Left lung (tissue), 10 donors: ENCODE measurements around the gene ETV3. TPM values are rescaled to one million over a fixed set of nuclear protein-coding genes. Genes with fewer than 3 reads are reported as not detected.

Experiments
- ATAC-seq: fragments of 200-7000 bp; cut with Tn5 transposase; one replicate; pipeline ENCODE4 v1.9.1; 2020; ENCODE audit warnings: moderate library complexity
- DNase-seq, 4 donors: peaks; one replicate each; pipeline ENCODE4 v3.0.0-alpha.2; 2013 to 2020
- H3K27ac ChIP-seq, 2 donors: fragments of 200-600 bp; sonication (generic) in 1 of 2; one replicate each; pipeline versions ENCODE4 v1.5.0 to v1.8.0; 2020 to 2021
- H3K27me3 ChIP-seq, 2 donors: fragments of 200-600 bp; sonication (generic) in 1 of 2; one replicate each; pipeline versions ENCODE4 v1.5.0 to v1.8.0; 2020 to 2021
- H3K36me3 ChIP-seq, 2 donors: fragments of 200-600 bp; sonication (generic) in 1 of 2; one replicate each; pipeline versions ENCODE4 v1.5.0 to v1.8.0; 2020 to 2021
- H3K4me1 ChIP-seq, 2 donors: fragments of 200-600 bp; one replicate each; pipeline ENCODE4 v1.8.0; 2021
- H3K4me3 ChIP-seq, 2 donors: fragments of 200-600 bp; sonication (generic) in 1 of 2; one replicate each; pipeline versions ENCODE4 v1.5.0 to v1.8.0; 2020 to 2021; ENCODE audit warnings: mild to moderate bottlenecking in 1 of 2
- H3K9me3 ChIP-seq, 2 donors: fragments of 200-600 bp; sonication (generic) in 1 of 2; one replicate each; pipeline versions ENCODE4 v1.5.0 to v1.8.0; 2020 to 2021
- intact Hi-C, 2 donors: fragments of 100-400 bp; cut with DNase I; formaldehyde crosslinking; loops; one replicate each; pipeline versions ENCODE4 v1.11.2 to v1.14.2; 2022
- polyA plus RNA-seq, 6 donors: library from polyadenylated mRNA; unstranded; fragments of 120-200 nt; gene quantifications; one replicate each; pipeline ENCODE4 v1.2.1, GENCODE V29; 2013; ENCODE audit not compliant: insufficient read length in 6 of 6
- total RNA-seq, 2 donors: library from RNA; stranded (reverse); fragmentation: NEBNext Ultra II Directional; extraction: Animal tissue kit (Norgen Biotek cat#: 25700); gene quantifications; one replicate each; pipeline ENCODE4 v1.2.1, GENCODE V29; 2021
- TF ChIP-seq, protein P1 (sequence below), 2 donors: fragments of 200-600 bp; sonication (generic) in 1 of 2; IDR thresholded peaks; one replicate each; pipeline versions ENCODE4 v1.5.0 to v1.8.0; 2021; ENCODE audit warnings: antibody characterized with exemption in 2 of 2
- donor health status: DM: no; HTN: yes; CAD: no.
- donor health status: DM: no; HTN: no; CAD: no.

The ETV3 gene
- total and polyA plus RNA-seq, 8 donors: 22.6 to 28.2 (median 25.0) TPM

DNA sequence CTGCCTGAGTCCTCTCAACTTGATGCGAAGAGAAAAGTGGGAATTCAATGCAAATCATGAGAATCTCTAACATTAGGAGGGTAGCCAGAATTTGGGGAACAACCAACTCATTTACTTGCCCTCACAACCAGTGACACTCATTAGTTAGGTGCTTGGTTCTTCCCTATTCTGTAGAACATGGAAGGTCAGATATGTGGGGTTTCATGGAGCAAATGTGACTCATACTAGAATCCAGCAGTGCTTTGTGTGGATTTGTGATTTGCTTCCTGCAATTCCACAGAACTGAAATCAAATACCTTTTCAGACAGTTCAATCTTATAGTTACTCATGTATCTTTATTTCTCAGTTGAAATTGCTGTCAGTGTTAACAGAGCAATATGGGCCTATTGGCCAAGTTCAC is 6.9 kb upstream of the ETV3 start:
- Histone ChIP-seq H3K36me3 (no peaks in the 10 kb centered on the region), H3K9me3 (no peaks in the 10 kb centered on the region), H3K4me3 (no peak overlapping the region), H3K27me3 (no peaks in the 10 kb centered on the region), H3K27ac (no peak overlapping the region), H3K4me1 (peaks cover 4 to 8% of the 10 kb centered on the region in 2 donors)
- TF ChIP-seq, protein P1, sequence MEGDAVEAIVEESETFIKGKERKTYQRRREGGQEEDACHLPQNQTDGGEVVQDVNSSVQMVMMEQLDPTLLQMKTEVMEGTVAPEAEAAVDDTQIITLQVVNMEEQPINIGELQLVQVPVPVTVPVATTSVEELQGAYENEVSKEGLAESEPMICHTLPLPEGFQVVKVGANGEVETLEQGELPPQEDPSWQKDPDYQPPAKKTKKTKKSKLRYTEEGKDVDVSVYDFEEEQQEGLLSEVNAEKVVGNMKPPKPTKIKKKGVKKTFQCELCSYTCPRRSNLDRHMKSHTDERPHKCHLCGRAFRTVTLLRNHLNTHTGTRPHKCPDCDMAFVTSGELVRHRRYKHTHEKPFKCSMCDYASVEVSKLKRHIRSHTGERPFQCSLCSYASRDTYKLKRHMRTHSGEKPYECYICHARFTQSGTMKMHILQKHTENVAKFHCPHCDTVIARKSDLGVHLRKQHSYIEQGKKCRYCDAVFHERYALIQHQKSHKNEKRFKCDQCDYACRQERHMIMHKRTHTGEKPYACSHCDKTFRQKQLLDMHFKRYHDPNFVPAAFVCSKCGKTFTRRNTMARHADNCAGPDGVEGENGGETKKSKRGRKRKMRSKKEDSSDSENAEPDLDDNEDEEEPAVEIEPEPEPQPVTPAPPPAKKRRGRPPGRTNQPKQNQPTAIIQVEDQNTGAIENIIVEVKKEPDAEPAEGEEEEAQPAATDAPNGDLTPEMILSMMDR (IDR thresholded peaks at IDR 0.05): no peak
- intact Hi-C loops: no loop called here
- DNase-seq (no peak), ATAC-seq (no peak)

DNA sequence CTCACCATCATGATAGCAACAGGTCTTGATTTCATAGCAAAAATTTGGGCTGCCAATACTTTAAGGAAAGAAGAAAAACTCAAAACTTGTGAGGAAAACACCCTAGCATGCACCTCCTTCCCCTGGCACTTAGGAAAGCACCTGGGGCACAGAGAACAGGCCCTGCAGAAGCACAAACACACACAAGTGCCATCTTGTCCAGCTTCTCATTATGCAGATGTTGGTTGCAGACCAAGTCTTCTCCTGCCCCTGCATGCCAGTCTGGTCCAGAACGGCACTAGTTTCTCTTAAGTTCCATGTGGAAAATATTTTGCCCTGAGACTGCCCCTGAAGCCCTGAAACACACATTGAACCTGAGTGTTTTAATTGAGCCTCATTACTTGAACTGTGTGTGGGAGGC is 6.3 kb upstream of the ETV3 start:
- H3K27me3 ChIP-seq: no peaks in the 10 kb centered on the region
- peaks cover 4 to 8% of the 10 kb centered on the region in 2 donors for H3K4me1 ChIP-seq
- intact Hi-C loops: no loop called here
- no peaks in the 10 kb centered on the region for H3K9me3 ChIP-seq
- DNase-seq (no peak), ATAC-seq (no peak)
- TF ChIP-seq, protein P1 (IDR thresholded peaks at IDR 0.05): no peak
- no peak overlapping the region for H3K27ac ChIP-seq
- no peaks in the 10 kb centered on the region for H3K36me3 ChIP-seq
- no peak overlapping the region for H3K4me3 ChIP-seq

DNA sequence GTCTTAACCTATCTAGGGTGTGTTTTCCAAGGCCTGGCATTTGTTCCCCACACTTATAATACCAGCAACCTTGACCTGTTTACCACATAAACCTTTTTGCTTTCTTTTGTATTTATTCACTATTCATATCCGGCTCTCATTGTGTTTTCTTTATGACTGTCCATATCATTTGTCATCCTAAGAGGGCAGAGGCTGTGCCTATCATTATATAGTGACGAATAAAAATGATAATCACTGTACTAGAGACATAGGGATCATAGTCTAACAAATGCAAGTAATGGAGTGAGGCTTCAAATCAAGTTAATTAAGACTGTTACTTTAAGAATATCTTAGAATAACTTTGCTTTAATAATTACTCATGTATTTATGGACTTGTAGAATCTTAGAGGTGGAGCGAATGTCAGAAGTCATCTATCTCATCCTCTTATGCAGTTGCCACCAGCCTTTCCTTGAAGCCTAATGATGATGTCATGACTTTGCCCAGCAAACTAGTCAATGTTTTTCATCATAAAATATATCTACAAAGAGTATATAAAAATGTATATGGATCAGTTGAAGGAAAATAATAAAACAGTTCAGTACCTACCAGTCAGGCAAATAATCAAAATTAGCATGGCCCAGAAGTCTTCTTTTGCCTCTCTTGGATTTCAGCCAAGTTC is 4.7 kb upstream of the ETV3 start:
- no peak overlapping the region for H3K4me3 ChIP-seq
- TF ChIP-seq, protein P1 (IDR thresholded peaks at IDR 0.05): no peak
- no peaks in the 10 kb centered on the region for H3K27me3 ChIP-seq
- DNase-seq: no peak
- no peaks in the 10 kb centered on the region for H3K9me3 ChIP-seq
- ATAC-seq: no peak
- intact Hi-C loops: no loop called here
- no peak overlapping the region for H3K27ac ChIP-seq
- H3K36me3 ChIP-seq: no peaks in the 10 kb centered on the region
- peaks cover 3 to 6% of the 10 kb centered on the region in 2 donors for H3K4me1 ChIP-seq

DNA sequence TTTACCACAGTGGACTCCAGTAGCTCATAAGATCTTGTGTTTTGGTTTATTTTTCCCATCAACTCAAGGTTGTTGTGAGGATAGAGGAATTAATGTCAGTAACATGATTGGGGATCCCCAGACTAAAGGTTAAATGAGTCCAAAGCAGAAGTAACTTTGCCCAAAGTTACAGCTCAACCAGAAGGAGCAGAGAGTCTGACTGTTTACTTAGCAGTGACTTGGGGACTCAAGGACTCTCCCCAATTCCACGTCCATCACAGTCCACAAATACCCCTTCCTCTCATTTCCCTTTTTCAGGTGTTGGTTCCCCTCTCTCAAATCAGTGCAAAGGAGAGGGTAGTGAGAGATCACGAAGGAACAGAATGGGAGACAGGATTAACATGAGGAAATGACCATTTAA is 4.0 kb upstream of the ETV3 start:
- DNase-seq (no peak), ATAC-seq (no peak)
- Histone ChIP-seq H3K9me3 (no peaks in the 10 kb centered on the region), H3K27ac (no peak overlapping the region), H3K27me3 (no peaks in the 10 kb centered on the region), H3K4me3 (no peak overlapping the region), H3K4me1 (peaks cover 3 to 7% of the 10 kb centered on the region in 2 donors), H3K36me3 (no peaks in the 10 kb centered on the region)
- intact Hi-C loops: no loop called here
- TF ChIP-seq, protein P1 (IDR thresholded peaks at IDR 0.05): no peak

DNA sequence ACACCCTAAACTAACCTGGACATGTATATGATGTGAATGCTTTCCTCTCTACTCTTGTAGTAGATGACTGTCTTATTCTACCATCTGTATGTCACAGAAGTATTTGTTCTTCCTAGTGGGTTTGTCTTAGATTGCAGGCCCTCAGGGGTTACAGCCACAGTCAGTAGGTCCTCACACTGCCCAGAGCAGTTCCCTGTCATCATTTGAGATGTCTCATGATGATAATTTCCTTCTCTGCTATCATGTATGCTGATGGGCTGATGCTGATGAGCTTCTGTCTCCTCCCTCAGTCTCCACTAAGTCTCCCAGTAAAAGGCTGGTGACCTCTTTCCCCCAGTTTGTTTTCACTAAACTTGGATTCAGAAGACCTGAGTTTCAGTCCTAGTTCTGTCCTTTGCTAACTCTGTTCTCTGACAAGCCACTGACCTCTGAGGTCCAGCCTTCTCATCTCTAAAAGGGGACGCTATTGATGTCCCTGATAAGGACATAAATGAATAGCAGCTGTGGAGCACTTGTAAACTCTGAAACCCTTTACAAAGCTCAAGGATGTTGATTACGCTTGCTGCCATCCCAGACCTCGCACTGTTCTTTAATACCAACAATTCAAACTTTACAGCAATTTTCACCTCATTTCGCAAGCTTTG is 3.1 kb upstream of the ETV3 start:
- no peak for DNase-seq
- H3K36me3 ChIP-seq: no peaks in the 10 kb centered on the region
- H3K27me3 ChIP-seq: no peaks in the 10 kb centered on the region
- H3K9me3 ChIP-seq: no peaks in the 10 kb centered on the region
- ATAC-seq: no peak
- H3K4me3 ChIP-seq: no peak overlapping the region
- TF ChIP-seq, protein P1 (IDR thresholded peaks at IDR 0.05): no peak
- H3K4me1 ChIP-seq: peaks cover 11 to 16% of the 10 kb centered on the region in 2 donors
- no peak overlapping the region for H3K27ac ChIP-seq
- intact Hi-C loops: no loop called here
